CD14-positive monocyte (primary cell): ENCODE results near the gene BYSL. TPM values are rescaled to one million over a fixed set of nuclear protein-coding genes. Genes with fewer than 3 reads are reported as not detected.

Experiments used
- DNase-seq, 3 donors: peaks; one replicate each; pipeline ENCODE4 v3.0.0-alpha.2; 2011 to 2022
- H2AFZ ChIP-seq: 2 replicates; pipeline ENCODE4 v1.6.0; 2012; ENCODE audit warnings: mild to moderate bottlenecking, low read depth, low read length, inconsistent platforms; ENCODE audit not compliant: insufficient read depth, poor library complexity, severe bottlenecking
- H3K27ac ChIP-seq, 2 donors: 1 replicate in 1 of 2; 2 replicates in 1 of 2; pipeline ENCODE4 v1.5.1; 2012 to 2013; ENCODE audit warnings: low read length in 2 of 2, control low read depth in 1 of 2, inconsistent platforms in 1 of 2, low read depth in 1 of 2, mild to moderate bottlenecking in 1 of 2
- H3K27me3 ChIP-seq, 2 donors: one replicate each; pipeline versions ENCODE4 v1.6.0 to v1.6.1; 2011 to 2013; ENCODE audit warnings: low read length in 2 of 2; ENCODE audit not compliant: control insufficient read depth in 2 of 2, insufficient read depth in 2 of 2
- H3K36me3 ChIP-seq, 2 donors: replicated peaks in 1 of 2; 1 replicate in 1 of 2; 2 replicates in 1 of 2; pipeline versions ENCODE4 v1.5.1 to v1.6.1; 2012 to 2013; ENCODE audit warnings: low read length in 2 of 2, control low read depth in 1 of 2, inconsistent platforms in 1 of 2, mild to moderate bottlenecking in 1 of 2; ENCODE audit not compliant: insufficient read depth in 2 of 2, control insufficient read depth in 1 of 2
- H3K4me1 ChIP-seq, 2 donors: 1 replicate in 1 of 2; 2 replicates in 1 of 2; pipeline versions ENCODE4 v1.5.1 to v1.6.1; 2012 to 2013; ENCODE audit warnings: low read length in 2 of 2, control low read depth in 1 of 2, inconsistent platforms in 1 of 2, mild to moderate bottlenecking in 1 of 2, moderate library complexity in 1 of 2; ENCODE audit not compliant: insufficient read depth in 2 of 2, control insufficient read depth in 1 of 2
- H3K4me2 ChIP-seq: replicated peaks from 2 replicates; pipeline ENCODE3; 2012; ENCODE audit warnings: low read length, moderate library complexity, mild to moderate bottlenecking; ENCODE audit not compliant: poor library complexity, severe bottlenecking; ENCODE audit errors: extremely low read depth
- H3K4me3 ChIP-seq, 3 experiments: fragments of 200-600 bp in 1 of 3; sonication (generic) in 1 of 3; replicated peaks in 1 of 3; 1 replicate in 2 of 3; 2 replicates in 1 of 3; pipeline ENCODE4 v1.5.1; 2011 to 2013; ENCODE audit warnings: low read length in 3 of 3, mild to moderate bottlenecking in 3 of 3, control low read depth in 2 of 3, low read depth in 2 of 3, inconsistent platforms in 1 of 3, moderate library complexity in 1 of 3
- H3K79me2 ChIP-seq: 2 replicates; pipeline ENCODE4 v1.6.0; 2012; ENCODE audit warnings: mild to moderate bottlenecking, control low read depth, inconsistent platforms, low read length, moderate library complexity; ENCODE audit not compliant: insufficient read depth
- H3K9ac ChIP-seq: 2 replicates; pipeline ENCODE4 v1.6.0; 2017; ENCODE audit warnings: low read length, mild to moderate bottlenecking; ENCODE audit not compliant: insufficient read depth, poor library complexity, severe bottlenecking
- H3K9me3 ChIP-seq, 2 donors: replicated peaks in 1 of 2; 1 replicate in 1 of 2; 2 replicates in 1 of 2; pipeline versions ENCODE4 v1.5.1 to v1.6.1; 2012 to 2013; ENCODE audit warnings: low read length in 2 of 2, control low read depth in 1 of 2; ENCODE audit not compliant: control insufficient read depth in 1 of 2, insufficient read depth in 1 of 2
- H4K20me1 ChIP-seq: 2 replicates; pipeline ENCODE4 v1.6.0; 2012; ENCODE audit warnings: mild to moderate bottlenecking, low read length, control low read depth, moderate library complexity; ENCODE audit not compliant: insufficient read depth
- H3K27ac Mint-ChIP-seq, 7 donors: one replicate each; pipeline ENCODE4 v1.8.0; 2020; ENCODE audit warnings: mild to moderate bottlenecking in 7 of 7, mixed read lengths in 7 of 7, moderate library complexity in 6 of 7, inconsistent platforms in 2 of 7
- H3K27me3 Mint-ChIP-seq, 3 donors: one replicate each; pipeline ENCODE4 v1.8.0; 2021 to 2022; ENCODE audit warnings: low read depth in 3 of 3, mild to moderate bottlenecking in 3 of 3, mixed read lengths in 3 of 3, moderate library complexity in 3 of 3, inconsistent platforms in 1 of 3
- H3K36me3 Mint-ChIP-seq, 2 donors: one replicate each; pipeline ENCODE4 v1.8.0; 2020; ENCODE audit warnings: mixed read lengths in 2 of 2, inconsistent platforms in 1 of 2, mild to moderate bottlenecking in 1 of 2
- H3K4me1 Mint-ChIP-seq: one replicate; pipeline ENCODE4 v1.8.0; 2020; ENCODE audit warnings: mild to moderate bottlenecking, mixed read lengths
- H3K4me3 Mint-ChIP-seq, 2 donors: one replicate each; pipeline ENCODE4 v1.8.0; 2020; ENCODE audit warnings: mild to moderate bottlenecking in 2 of 2, mixed read lengths in 2 of 2, moderate library complexity in 1 of 2
- H3K9me3 Mint-ChIP-seq, 7 donors: one replicate each; pipeline ENCODE4 v1.8.0; 2020 to 2022; ENCODE audit warnings: mixed read lengths in 7 of 7, mild to moderate bottlenecking in 6 of 7, moderate library complexity in 6 of 7, inconsistent platforms in 2 of 7
- CTCF ChIP-seq: fragments of 200-600 bp; IDR thresholded peaks from one replicate; pipeline ENCODE4 v1.8.0; 2022; ENCODE audit warnings: antibody characterized with exemption, mild to moderate bottlenecking
- whole genome bisulfite sequencing: methylation state at CpG from one replicate; pipeline ENCODE4 v1.1.5; 2013; ENCODE audit warnings: missing lambda C conversion rate; ENCODE audit not compliant: insufficient coverage; 5-methylcytosine and 5-hydroxymethylcytosine counted together
- intact Hi-C, 2 donors: fragments of 100-400 bp; cut with micrococcal nuclease; formaldehyde crosslinking; loops; one replicate each; pipeline versions ENCODE4 v1.15.0 to v1.15.1; 2023
- polyA plus RNA-seq, 3 donors: library from polyadenylated mRNA; depleted of rRNA in 1 of 3; unstranded in 2 of 3; stranded (reverse) in 1 of 3; fragments of 300-500 nt in 2 of 3; fragments of >200 nt in 1 of 3; fragmentation: Illumina TruSeq in 2 of 3; gene quantifications; 1 replicate in 2 of 3; 2 replicates in 1 of 3; pipeline ENCODE4 v1.2.3, GENCODE V29; 2012 to 2021

BYSL gene
- polyA plus RNA-seq, 3 donors: 2.7 to 4.2 (median 3.9) TPM

- peaks cover 0 to 2% (median 0%) of the 10 kb centered on the region in 7 donors for H3K9me3 Mint-ChIP-seq
- H3K27ac Mint-ChIP-seq: peak overlapping the region in 1 of 7 donors; percentile 3
- DNase-seq: no peak
- intact Hi-C loops: no loop called here
- WGBS: 83% methylated on average over 2 of the region's 2 CpGs
- peaks cover 7% of the 10 kb centered on the region for H4K20me1 ChIP-seq
- H3K79me2 ChIP-seq: no peaks in the 10 kb centered on the region
- peaks cover 0 to 3% of the 10 kb centered on the region in 2 donors for H3K36me3 Mint-ChIP-seq
- no peak overlapping the region for H3K4me3 Mint-ChIP-seq
- no peaks in the 10 kb centered on the region for H3K27me3 ChIP-seq
- H3K36me3 ChIP-seq: no peaks in the 10 kb centered on the region
- no peak overlapping the region for H3K4me2 ChIP-seq
- no peak overlapping the region for H3K9ac ChIP-seq
- peaks cover 16 to 27% of the 10 kb centered on the region in 2 donors for H3K4me1 ChIP-seq
- H3K27ac ChIP-seq: no peak overlapping the region
- TF ChIP-seq CTCF: no peak
- no peak overlapping the region for H2AFZ ChIP-seq
- H3K4me1 Mint-ChIP-seq: peaks cover 26% of the 10 kb centered on the region
- no peak overlapping the region for H3K4me3 ChIP-seq
- no peaks in the 10 kb centered on the region for H3K9me3 ChIP-seq
- peaks cover 0 to 2% (median 2%) of the 10 kb centered on the region in 3 donors for H3K27me3 Mint-ChIP-seq
Measured at GRCh38 chr6:41964201-41964887, 43.0 kb downstream of the BYSL start.

GRCh38 chr6:41965429-41966213 lies 44.3 kb downstream of the BYSL start:
- Histone ChIP-seq H3K9ac (no peak overlapping the region), H3K27me3 (no peaks in the 10 kb centered on the region), H3K79me2 (no peaks in the 10 kb centered on the region), H4K20me1 (peaks cover 7% of the 10 kb centered on the region), H3K4me2 (no peak overlapping the region), H3K36me3 (no peaks in the 10 kb centered on the region), H3K27ac (no peak overlapping the region), H3K4me1 (peaks cover 27 to 39% of the 10 kb centered on the region in 2 donors), H3K9me3 (no peaks in the 10 kb centered on the region), H2AFZ (no peak overlapping the region), H3K4me3 (no peak overlapping the region)
- 96% methylated on average over 3 of the region's 11 CpGs for WGBS
- Mint-ChIP-seq H3K4me1 (peaks cover 38% of the 10 kb centered on the region), H3K4me3 (no peak overlapping the region), H3K27me3 (peaks cover 0 to 2% (median 2%) of the 10 kb centered on the region in 3 donors), H3K36me3 (peaks cover 0 to 3% of the 10 kb centered on the region in 2 donors), H3K9me3 (peaks cover 0 to 2% (median 0%) of the 10 kb centered on the region in 7 donors), H3K27ac (peak overlapping the region in 1 of 7 donors; percentile 3)
- no peak for TF ChIP-seq CTCF
- intact Hi-C loops: loop anchor here in 1 of 2 donors (5.0 kb wide), 1 partner anchor 62 kb away; no protein-coding TSS in a partner anchor
- no peak for DNase-seq
